ENCODE measurements around the gene PCNX4.

The PCNX4 gene

DNA sequence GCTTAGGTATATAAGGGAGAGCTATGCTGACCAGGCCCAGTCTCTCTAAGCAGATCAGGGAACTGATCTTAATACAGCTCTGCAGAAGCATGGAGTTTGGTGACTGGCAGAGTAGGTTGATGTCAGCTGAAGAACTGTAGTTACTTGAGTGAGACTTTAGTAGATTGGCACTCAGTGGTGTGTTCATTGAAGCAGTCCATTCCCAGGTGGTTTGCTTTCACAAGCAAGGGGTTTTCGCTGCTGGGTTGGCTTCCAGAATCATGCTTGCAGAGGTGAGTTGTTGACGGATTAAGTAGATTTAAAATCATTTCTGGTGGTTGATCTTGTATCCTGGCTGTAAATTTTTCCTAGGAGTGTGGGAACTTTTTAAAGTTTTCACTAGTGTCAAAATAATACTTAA, 80.0 kb downstream of the PCNX4 start:
- no peak for DNase-seq (ENCODE audit: low read depth in 1 of 2, low spot score in 1 of 2)

DNA sequence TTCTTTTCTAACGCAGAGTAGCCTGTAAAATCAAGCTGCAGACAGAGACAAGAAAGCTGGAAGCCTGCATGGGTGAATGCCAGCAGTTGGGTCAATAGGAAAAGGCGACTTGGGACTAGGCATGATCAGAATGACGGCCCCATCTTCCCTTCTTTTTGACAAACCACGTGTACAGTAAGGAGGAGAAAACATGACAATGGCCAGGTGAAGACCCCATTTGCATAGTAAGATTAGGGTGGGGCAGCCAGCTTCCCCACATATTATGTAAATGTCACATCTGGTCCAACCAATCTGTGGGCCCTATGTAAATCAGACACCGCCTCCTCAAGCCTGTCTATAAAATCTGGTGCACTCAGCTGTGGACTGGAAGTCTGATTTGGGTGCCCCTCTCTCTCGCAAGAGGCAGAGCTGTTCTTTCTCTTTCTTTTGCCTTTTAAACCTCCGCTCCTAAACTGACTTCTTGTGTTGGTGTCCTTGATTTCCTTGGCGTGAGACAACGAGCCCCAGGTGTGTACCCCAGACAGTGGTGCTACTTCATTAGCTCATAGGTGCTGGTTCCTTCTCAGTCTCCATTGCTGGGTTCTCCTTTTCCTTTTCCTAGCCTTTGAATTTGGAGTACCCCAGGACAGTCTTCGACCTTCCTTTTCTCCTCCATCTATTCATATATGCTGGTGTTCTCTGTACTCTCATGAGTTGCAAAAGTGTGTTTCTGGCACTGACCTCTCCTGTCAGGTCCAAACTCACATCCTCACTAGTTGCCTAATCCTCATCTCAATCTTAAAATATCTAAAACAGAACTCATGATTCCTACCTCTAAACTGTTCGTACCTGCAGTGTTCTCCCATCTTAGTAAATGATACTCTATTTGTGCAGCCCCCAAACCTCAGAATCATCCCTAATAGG, 82.9 kb downstream of the PCNX4 start:
- no peak for DNase-seq (ENCODE audit: low read depth in 1 of 2, low spot score in 1 of 2)

DNA sequence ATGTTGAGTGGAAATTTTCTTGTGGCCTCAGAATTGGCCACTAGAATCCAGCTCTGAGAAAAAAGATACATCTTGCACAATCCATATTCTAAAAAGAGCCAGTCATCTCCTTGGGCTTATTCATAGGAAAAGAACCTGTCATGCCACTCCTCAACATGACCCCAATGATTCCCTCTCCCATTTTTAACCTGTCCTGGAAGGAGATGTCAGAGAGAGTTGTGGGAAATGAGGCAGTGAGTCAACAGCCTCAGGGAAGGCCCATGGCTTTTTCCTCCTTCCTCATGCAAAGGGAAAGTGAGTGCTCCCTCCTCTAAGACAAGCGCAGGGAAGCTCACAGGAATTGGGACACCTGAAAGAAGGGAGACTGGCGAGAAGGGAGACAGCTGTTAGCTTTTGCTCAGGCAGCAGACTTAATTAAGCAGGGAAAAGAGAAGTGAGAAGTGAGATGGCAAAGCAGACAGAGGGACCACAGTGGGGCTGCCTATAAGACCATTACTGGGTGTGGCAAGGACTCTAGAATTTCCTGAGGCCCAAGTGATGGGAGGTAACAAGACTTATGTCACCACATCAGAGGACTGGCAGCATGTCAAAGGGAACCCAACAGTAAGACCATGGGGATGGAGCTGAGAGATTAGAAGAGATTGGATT, 83.7 kb downstream of the PCNX4 start:
- no peak for DNase-seq (ENCODE audit: low read depth in 1 of 2, low spot score in 1 of 2)

DNA sequence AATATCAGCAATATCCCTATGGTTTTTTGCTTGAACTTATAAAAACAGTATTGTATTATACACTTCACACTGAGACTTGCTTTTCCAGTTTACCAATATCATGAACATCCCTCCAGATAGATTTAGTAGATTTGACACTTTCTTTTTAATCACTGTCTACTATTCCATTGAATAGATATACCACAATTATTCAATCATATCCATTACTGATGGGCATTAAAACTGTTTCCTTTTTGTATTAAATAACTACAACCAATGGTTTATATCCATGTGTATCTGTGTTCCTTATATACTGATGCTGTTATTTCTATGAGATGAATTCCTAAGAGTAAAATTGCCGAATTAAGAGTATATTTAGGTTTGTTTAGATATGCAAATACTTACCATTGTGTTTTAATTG, 86.4 kb downstream of the PCNX4 start:
- DNase-seq (ENCODE audit: low read depth in 1 of 2, low spot score in 1 of 2): no peak

DNA sequence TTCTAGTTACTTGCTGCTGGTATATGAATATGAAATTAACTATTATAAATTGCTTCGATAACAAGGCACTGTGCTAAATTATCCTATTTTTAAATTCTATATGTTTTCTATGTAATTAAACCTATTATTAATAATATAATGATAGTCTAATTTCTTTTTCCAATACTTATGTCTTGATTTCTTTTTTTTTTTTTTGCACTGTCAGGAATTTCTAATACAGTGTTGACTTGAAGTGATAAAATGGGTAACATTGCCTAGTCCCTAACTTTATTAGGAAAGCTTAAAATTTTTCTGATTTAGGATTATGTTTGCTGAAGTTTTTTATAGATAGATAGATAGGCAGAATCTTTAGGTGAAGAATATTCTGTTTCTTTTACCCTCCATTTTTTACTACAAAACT, 87.1 kb downstream of the PCNX4 start:
- DNase-seq (ENCODE audit: low read depth in 1 of 2, low spot score in 1 of 2): no peak

DNA sequence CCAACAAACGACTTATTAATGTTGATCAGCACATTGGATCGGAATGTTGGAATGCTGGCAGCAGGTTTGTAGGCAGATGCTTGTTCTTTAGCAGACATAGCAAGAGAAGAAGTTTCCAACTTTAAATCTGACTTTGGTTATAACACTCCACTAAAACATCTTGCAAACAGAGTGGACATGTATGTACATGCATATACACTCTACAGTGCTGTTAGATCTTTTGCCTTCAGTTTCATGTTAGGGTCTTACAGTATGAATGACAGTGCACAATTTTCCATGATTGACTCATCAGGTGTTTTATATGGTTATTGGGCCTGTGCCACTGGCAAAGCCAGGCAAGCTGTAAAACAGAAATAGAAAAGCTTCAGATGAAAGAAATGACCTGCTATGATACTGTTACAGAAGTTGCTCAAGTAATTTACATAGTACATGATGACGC, 87.7 kb downstream of the PCNX4 start:
- no peak for DNase-seq (ENCODE audit: low read depth in 1 of 2, low spot score in 1 of 2)

DNA sequence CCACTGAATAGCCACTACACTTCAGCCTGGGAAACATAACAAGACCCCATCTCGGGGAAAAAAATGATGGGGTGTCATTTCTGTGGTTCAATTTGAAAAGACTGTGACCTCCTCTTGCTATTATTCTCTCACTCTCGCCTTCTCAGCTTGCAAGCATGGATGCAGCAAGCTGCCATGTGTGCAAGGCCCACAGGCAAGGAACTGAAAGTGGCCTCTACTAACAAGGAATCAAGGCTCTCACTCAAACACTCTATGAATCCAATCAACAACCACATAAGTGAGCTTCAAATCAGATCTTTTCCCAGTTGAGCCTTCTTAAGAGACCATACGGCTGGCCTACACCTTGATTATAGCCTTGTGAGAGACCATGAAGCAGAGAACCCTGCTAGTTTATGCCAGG, 91.4 kb downstream of the PCNX4 start:
- no peak for DNase-seq (ENCODE audit: low read depth in 1 of 2, low spot score in 1 of 2)

DNA sequence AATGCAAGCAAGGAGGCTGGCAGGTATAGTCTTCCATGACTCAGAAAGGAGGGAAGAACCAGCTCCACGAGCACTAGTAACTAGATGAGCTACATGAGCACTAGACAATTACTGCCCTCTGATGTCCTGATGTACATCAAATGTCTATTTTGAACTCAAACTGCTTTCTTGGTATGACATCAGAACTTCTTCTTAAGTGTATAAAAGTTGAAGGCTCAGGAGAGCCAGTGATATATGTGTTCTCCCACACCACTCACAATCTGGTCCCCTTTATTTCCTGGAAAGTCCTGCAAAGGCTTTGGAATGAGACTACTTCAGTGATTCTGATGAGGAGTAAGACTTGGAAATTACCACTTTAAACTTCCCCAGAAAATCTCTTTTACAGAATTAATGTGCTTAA, 92.0 kb downstream of the PCNX4 start:
- no peak for DNase-seq (ENCODE audit: low read depth in 1 of 2, low spot score in 1 of 2)

DNA sequence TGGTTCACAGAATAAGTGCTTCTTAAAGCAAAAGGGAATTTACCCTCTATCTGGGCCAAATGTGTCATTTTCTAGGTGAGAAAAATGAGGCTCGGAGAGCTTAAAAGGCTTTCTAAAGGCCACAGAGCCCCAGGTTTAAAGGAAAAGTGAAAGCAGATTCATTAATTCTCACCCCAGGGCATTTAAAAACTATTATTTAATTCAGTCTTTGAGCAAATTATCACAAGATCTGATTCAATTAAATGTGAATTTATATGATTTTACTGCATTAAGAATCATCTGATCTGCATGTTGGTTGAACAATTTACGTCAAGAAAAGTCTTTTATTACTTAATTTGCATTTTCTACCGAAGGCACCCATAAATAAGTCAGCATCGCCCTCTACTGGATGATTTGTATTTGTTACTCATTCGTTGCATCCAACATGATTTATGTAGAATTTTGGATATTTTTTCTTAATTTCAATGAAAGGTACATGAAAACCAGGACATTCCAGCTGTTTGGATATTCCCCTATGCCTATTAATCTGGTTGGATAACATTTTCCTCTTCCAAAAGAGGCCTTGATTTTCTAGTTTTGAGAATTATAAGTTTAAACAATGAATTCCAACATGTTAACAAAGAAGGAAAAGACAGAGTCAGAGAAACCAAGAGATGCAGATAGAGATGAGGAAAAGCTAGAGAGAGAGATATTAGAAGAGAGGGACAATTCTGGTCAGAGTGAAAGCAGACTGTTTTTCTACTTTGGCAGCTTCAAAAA, 92.6 kb downstream of the PCNX4 start:
- peak in 1 of 2 donors; percentile 45 for DNase-seq (ENCODE audit: low read depth in 1 of 2, low spot score in 1 of 2)

DNA sequence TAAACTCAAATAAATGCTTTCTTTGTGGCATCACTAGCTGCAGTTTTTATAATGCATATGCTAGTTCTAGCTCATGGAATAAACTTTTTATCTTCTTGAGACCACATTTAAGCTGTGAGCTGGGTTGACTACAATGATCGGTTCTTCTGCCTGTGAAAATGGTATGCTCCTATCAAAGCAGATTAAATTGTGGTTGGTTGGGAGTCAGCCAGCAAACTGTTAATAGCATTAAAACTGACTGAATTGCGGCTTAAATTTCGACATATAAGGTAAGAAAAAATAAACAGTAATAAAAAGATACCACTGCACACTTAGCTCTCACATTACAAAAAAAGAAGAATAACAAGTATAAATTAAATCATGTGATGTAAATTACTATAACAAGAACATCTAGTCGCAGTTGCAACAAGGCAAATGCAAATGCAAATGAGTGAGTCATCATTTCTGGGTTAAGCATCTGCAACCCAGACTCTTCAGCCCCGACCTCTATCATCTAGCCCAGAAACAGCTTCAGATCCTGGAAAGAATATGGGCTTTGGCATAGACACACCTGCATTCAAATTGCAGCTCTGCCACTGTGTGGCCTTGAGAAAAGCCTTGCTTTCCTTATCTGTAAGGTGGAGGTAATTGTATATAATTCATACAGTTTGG, 93.3 kb downstream of the PCNX4 start:
- DNase-seq (ENCODE audit: low read depth in 1 of 2, low spot score in 1 of 2): no peak

DNA sequence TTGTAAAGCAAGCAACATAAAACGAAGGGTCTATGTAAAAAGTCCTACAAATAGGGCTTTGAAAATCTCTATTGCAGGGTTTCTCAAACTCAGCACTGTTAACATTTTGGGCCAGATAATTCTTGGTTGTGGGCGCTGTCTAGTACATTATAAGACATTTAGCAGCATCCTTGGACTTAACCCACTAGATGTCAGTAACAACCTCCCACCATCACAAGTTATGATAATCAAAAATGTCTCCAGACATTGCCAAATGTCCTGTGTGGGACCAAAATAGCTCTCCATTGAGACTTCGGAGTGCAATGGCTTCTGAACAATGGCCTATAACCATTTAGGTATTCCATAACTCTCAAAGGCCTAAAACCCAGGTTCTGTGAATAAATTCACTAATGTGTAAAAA, 96.4 kb downstream of the PCNX4 start:
- no peak for DNase-seq (ENCODE audit: low read depth in 1 of 2, low spot score in 1 of 2)

DNA sequence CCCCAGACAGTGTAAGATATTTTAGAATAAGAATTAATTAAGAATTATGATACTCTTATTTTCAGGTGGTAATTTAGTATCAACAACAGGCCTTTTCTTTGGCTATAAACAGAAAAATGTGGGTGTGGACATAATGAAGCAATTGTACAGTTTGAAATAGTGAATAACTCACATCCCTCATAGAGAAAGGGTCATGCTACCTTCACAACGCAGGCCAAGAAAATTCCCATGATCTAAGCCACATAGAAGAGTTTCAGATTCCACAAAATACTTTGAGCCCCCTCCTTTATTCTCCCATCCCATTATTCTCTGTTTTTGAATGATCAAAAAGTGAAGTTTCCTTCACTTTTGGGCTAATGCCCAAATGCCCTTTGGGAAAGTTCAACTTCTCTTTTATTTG, 97.0 kb downstream of the PCNX4 start:
- DNase-seq (ENCODE audit: low read depth in 1 of 2, low spot score in 1 of 2): no peak

DNA sequence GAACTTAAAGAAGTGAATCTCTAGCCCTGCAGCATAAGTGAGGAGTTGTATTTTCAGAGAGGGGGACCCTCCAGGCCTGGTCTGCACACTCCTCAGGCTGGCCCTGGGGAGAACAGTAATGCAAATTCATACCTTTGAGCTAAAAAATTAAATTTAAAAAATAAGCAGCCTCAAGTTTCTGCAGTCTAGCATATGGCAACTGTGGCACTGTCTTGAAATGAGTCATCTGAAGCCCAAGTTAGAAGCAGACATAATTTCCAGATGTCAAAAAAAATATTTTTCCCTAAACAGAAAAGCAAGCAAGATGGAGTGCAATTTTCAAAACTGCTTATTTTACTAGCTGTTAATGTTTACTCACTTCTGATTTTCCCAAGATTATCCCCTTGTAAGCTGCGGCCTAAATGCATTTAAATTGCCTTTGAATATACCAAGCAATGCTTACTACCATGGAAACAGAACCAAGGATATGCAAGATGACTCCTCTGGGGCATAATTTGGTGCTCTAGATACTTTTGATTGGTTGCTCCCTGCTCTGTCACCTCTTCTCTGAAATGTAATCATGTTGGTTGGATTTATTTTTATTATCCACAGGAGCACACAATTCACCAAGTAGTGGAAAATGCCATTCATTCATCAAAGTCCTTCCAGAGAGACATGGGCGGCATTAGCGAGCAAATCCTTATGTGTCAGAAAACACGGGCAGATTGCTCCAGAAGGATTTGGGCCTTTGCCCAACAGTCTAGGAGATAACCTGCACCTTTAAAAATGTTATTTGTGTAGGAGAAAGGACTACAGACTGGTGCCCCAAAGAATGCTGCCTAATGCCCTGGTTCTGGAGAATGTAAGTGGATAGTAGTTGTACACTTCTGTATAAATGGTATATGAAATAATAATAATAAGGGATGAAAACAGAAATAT, 98.5 kb downstream of the PCNX4 start:
- DNase-seq (ENCODE audit: low read depth in 1 of 2, low spot score in 1 of 2): no peak

DNA sequence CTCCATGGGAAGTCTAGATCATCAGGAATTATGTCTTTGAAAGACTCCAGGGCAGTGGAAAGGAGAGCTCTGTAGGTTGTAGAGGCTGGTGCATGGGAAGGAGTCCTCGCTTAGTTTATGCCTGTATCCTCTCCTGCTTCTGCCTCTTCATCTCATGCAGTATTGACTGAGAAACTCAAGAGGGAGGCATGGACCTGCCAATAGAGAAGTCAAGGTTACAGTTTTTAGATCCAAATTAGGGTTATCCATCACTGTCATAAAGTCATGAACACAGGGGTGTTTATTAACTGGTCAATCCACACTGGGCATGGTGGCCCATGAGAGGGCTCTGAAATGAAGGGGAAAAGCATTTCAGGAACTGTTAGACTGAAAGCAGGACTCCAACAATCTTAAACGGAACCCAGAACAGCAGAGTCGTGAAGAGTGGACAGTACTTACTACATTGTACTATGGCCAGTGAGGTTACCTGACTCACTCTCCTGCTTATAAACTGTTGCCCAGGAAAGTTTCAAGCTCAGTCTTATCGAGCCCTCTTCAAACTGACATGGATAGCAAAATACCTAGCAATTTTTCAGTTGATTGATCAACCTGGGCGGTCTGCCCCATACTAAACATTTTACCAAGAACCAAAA, 103.6 kb downstream of the PCNX4 start:
- DNase-seq (ENCODE audit: low read depth in 1 of 2, low spot score in 1 of 2): no peak

DNA sequence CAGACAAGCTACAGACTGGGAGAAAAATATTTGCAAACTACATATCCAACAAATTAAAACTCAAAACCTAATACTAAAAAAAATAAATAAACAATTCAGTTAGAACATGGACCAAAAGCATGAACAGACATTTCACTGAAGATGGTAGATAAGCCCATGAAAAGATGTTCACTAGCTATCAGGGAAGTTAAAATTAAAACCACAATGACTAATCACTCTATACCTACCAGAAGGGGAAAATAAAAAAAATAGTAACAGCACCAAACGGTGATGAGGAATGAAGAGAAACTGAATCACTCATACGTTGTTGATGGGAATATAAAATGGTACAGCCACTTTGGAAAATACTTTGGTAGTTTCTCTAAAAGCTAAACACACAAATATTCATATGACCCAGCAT, 104.6 kb downstream of the PCNX4 start:
- DNase-seq (ENCODE audit: low read depth in 1 of 2, low spot score in 1 of 2): no peak

DNA sequence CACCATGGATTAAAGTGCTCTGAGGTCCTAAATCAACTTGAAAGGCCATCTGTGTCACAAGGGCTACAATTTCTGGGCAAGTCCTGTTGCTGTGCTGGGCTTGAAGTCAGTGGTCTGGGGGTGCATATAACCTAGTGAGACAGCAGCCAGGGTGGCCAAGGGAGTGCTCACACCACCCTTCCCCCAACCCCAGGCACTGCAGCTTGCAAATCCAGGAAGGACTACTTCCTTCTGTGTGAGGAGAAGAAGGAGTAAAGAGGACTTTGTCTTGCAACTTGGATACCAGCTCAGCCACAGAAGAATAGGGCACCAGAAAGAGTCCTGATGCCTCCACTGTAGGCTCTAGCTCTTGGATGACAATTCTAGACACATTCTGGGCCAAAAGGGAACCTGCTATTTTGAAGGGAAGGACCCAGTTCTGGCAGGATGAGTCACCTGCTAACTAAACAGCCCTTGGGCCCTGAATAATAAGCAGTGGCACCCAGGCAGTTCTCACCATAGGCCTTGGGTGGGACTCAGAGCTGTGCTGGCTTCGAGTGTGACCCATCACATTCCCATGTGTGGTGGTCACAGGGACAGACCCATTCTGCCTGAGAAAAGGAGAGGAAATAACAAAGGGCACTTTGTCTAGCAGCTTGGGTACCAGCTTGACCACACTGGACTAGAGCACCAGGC, 106.0 kb downstream of the PCNX4 start:
- no peak for DNase-seq (ENCODE audit: low read depth in 1 of 2, low spot score in 1 of 2)

DNA sequence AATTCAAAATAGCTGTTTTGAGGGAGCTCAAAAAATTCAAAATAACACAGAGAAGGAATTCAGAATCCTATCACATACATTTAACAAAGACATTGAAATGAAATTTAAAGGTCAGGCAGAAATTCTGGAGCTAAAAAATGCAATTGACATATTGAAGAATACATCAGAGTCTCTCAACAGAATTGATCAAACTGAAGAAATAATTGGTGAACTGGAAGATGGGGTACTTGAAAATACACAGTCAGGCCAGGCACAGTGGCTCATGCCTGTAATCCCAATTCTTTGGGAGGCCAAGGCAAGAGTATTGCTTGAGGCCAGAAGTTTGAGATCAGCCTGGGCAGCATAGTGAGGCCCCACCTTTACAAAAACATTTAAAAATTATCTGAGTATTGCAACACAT, 107.6 kb downstream of the PCNX4 start:
- no peak for DNase-seq (ENCODE audit: low read depth in 1 of 2, low spot score in 1 of 2)

DNA sequence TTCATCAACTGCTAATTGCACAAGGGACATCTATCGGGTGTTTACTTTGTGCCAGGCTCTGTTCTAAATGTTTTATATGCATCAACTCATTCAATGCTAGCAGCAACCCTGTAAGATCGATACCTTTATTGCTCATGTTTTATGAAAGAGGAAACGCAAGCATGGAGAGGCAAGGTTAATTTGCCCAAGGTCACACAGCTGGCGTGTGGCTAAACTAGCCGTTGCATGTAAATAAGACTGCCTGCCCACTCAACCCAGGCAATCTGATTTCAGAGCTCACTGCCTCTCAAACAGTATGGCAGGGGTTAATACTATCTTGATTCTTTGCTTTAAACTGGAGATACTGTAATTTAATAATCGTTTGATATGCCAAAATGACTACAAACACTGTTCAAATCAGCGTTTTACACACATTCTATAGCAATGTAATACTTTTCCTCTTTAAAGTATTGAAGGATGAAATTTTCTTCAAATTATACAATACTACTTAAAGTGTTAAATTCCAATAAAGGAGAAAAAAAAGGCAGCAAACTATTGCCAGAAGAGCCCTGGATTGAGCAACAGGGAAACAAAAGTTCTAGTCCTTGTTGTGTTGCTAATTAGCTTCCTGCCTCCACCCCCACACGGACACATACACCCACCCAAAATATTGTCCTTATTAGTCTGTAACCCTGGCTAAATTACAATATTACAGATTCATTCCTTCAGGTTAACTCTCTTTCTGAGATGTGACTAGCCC, 112.5 kb downstream of the PCNX4 start:
- DNase-seq (ENCODE audit: low read depth in 1 of 2, low spot score in 1 of 2): no peak

Measured in activated CD4-positive, alpha-beta T cell treated with anti-CD3 and anti-CD28 coated beads, Interleukin-2, amount 50 U/mL, for 24 hours (primary cell).